OCI-LY3 (cell line): Measurements from ENCODE around the gene ANXA7.

Source experiments
- H2AFZ ChIP-seq: fragments of 200-600, 300-600 bp; shearing (Covaris generic); 2 replicates; pipeline ENCODE4 v1.6.0; 2014; ENCODE audit warnings: antibody characterized with exemption, low read depth, low read length
- H3K27ac ChIP-seq: fragments of 200-600, 300-600 bp; sonication (generic); 2 replicates; pipeline ENCODE4 v1.5.1; 2014; ENCODE audit warnings: mild to moderate bottlenecking, low read length, moderate library complexity, mixed read lengths
- H3K27me3 ChIP-seq: fragments of 200-600, 300-600 bp; sonication (generic); 2 replicates; pipeline ENCODE4 v1.6.1; 2014; ENCODE audit warnings: low read depth, low read length, mixed read lengths
- H3K36me3 ChIP-seq: fragments of 200-600, 300-600 bp; sonication (generic); replicated peaks from 2 replicates; pipeline ENCODE3; 2014; ENCODE audit warnings: low read depth, low read length, mixed read lengths
- H3K4me1 ChIP-seq: fragments of 300-600, 200-600 bp; sonication (generic); 2 replicates; pipeline ENCODE4 v1.6.1; 2014; ENCODE audit warnings: low read length, mixed read lengths
- H3K4me2 ChIP-seq: fragments of 200-600, 300-600 bp; sonication (generic); 2 replicates; pipeline ENCODE4 v1.6.1; 2014; ENCODE audit warnings: low read length, mixed read lengths
- H3K4me3 ChIP-seq: fragments of 300-600, 200-600 bp; sonication (generic); 2 replicates; pipeline ENCODE4 v1.5.1; 2014; ENCODE audit warnings: antibody characterized with exemption, mild to moderate bottlenecking, low read length, moderate library complexity
- H3K79me2 ChIP-seq: fragments of 300-600, 200-600 bp; shearing (Covaris generic); 2 replicates; pipeline ENCODE4 v1.6.1; 2014; ENCODE audit warnings: mild to moderate bottlenecking, low read length, mixed read lengths
- H3K9ac ChIP-seq: fragments of 300-600, 200-600 bp; shearing (Covaris generic); 2 replicates; pipeline ENCODE4 v1.6.0; 2014; ENCODE audit warnings: mild to moderate bottlenecking, low read length, moderate library complexity
- H3K9me3 ChIP-seq: fragments of 200-600, 300-600 bp; shearing (Covaris generic); 2 replicates; pipeline ENCODE4 v1.6.1; 2014; ENCODE audit warnings: low read length, mixed read lengths; ENCODE audit not compliant: insufficient read depth
- H4K20me1 ChIP-seq: fragments of 200-600, 300-600 bp; sonication (generic); 2 replicates; pipeline ENCODE4 v1.6.1; 2016; ENCODE audit warnings: low read length, mixed read lengths; ENCODE audit not compliant: insufficient read depth
- CTCF ChIP-seq: fragments of 200-600, 300-600 bp; sonication (generic); IDR thresholded peaks from 2 replicates; pipeline ENCODE4 v1.5.1; 2014; ENCODE audit warnings: antibody characterized with exemption, low read length, low read depth
- EZH2phosphoT487 ChIP-seq: fragments of 200-600 bp; shearing (Covaris generic); IDR thresholded peaks from 2 replicates; pipeline ENCODE4 v1.6.1; 2018; ENCODE audit warnings: antibody characterized with exemption, mixed run types, low read depth

Gene ANXA7

DNA sequence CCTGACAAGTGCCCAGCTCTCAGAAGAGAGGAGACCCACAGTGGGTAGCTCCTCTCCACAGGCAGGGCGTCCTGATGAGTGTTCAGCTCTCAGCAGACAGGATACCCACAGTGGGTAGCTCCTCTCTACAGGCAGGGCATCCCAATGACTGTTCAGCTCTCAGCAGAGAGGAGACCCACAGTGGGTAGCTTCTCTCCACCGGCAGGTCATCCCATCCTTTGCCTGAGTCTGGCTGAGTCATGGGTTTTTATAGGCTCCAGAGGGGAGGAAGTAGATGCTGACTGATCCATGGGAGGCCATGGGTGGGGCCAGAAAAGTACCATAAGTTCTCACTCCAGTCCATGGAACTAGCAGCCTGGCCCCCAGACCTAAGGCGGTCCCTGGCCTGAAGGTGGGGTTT lies 73.7 kb downstream of the ANXA7 start:
- Histone ChIP-seq H3K4me2 (no peak overlapping the region), H3K4me3 (no peak overlapping the region), H3K79me2 (no peaks in the 10 kb centered on the region), H3K36me3 (no peaks in the 10 kb centered on the region), H2AFZ (no peak overlapping the region), H4K20me1 (no peaks in the 10 kb centered on the region), H3K9me3 (no peaks in the 10 kb centered on the region), H3K9ac (no peak overlapping the region), H3K27me3 (no peaks in the 10 kb centered on the region), H3K4me1 (no peaks in the 10 kb centered on the region), H3K27ac (no peak overlapping the region)
- no peak for TF ChIP-seq EZH2phosphoT487
- no peak for TF ChIP-seq CTCF

DNA sequence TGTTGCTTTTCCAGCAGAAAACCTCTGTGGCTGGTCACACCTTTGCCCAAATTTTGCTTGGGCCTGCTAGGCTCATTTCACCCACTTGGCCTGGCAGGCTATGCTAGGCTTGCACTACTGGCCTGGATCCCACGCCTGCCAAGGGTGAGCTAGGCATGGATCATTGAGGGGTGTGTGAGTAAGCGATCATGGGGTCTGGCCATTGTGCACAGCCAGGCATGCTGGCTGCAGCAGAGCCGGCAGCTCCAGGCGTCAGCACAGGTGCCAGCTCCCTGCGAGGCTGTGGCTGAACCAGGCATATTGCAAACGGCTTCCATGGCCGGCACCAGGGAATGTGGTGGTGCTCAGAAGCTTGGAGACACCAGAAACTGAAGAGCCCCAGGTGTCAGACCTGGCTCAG lies 74.4 kb downstream of the ANXA7 start:
- no peaks in the 10 kb centered on the region for H4K20me1 ChIP-seq
- H3K4me2 ChIP-seq, result no peak overlapping the region
- no peaks in the 10 kb centered on the region for H3K4me1 ChIP-seq
- H3K27ac ChIP-seq, result no peak overlapping the region
- H2AFZ ChIP-seq, result no peak overlapping the region
- H3K27me3 ChIP-seq, result no peaks in the 10 kb centered on the region
- no peak overlapping the region for H3K9ac ChIP-seq
- no peaks in the 10 kb centered on the region for H3K36me3 ChIP-seq
- H3K4me3 ChIP-seq, result no peak overlapping the region
- no peaks in the 10 kb centered on the region for H3K9me3 ChIP-seq
- H3K79me2 ChIP-seq, result no peaks in the 10 kb centered on the region
- no peak for TF ChIP-seq EZH2phosphoT487
- TF ChIP-seq CTCF, result no peak

DNA sequence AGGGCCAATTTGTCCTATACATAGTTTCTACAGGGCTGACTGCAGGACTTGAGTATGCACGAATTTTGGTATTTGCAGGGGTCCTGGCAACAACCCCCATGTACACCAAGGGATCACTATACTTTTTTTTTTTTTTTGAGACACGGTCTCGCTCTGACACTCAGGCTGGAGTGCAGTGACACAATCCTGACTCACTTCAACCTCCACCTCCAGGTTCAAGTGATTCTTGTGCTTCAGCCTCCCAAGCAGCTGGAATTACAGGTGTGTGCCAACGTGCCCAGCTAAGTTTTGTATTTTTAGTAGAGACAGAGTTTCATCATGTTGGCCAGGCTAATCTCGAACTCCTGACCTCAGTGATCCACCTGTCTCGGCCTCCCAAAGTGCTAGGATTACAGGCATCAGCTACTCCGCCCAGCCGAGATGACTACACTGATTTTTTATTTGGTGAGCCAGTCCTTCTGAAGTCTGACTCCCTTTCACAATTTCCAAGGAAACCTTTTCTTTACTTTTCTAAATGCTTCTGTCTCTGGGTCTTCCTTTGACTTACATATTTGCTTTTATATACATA lies 75.0 kb downstream of the ANXA7 start:
- Histone ChIP-seq H3K79me2 (no peaks in the 10 kb centered on the region), H3K4me3 (no peak overlapping the region), H3K9me3 (no peaks in the 10 kb centered on the region), H3K4me1 (no peaks in the 10 kb centered on the region), H3K9ac (no peak overlapping the region), H2AFZ (no peak overlapping the region), H3K36me3 (no peaks in the 10 kb centered on the region), H3K27me3 (no peaks in the 10 kb centered on the region), H3K4me2 (no peak overlapping the region), H4K20me1 (no peaks in the 10 kb centered on the region), H3K27ac (no peak overlapping the region)
- TF ChIP-seq CTCF, result no peak

DNA sequence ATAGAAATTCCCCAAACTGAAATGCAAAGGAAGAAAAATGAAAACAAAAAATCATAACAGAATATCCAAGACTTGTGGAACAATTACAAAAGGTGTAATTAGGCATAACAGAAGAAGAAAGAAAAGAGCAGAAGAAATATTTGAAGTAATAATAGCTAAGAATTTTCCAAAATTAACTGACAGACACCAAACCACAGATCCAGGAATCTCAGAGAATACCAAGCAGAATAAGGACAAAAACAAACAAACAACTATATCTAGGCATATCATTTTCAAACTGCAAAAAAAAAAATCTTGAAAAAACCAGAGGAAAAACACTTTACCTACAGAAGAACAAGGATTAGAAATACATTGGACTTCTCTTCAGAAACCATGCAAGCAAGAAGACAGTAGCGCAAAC lies 80.7 kb downstream of the ANXA7 start:
- Histone ChIP-seq H3K36me3 (no peaks in the 10 kb centered on the region), H2AFZ (no peak overlapping the region), H3K9ac (no peak overlapping the region), H3K9me3 (no peaks in the 10 kb centered on the region), H3K4me3 (no peak overlapping the region), H3K4me2 (no peak overlapping the region), H4K20me1 (no peaks in the 10 kb centered on the region), H3K27me3 (peaks cover 13% of the 10 kb centered on the region), H3K79me2 (no peaks in the 10 kb centered on the region), H3K4me1 (no peaks in the 10 kb centered on the region), H3K27ac (no peak overlapping the region)
- TF ChIP-seq CTCF (no peak), EZH2phosphoT487 (no peak)
